K562 (cell line): ENCODE results near the gene KHDC1. TPM values are rescaled to one million over a fixed set of nuclear protein-coding genes. Genes with fewer than 3 reads are reported as not detected.
A peak's percentile ranks its signal among the peaks of the same experiment; 100 is the strongest.

Experiments used
- C11orf30 ChIP-seq: fragments of 450-650 bp; IDR thresholded peaks from 2 replicates; pipeline ENCODE4 v1.6.1; 2016; ENCODE audit warnings: low read depth, mild to moderate bottlenecking
- DEAF1 ChIP-seq: fragments of 450-650 bp; formaldehyde crosslinking; IDR thresholded peaks from 2 replicates; pipeline ENCODE4 v1.4.0; 2020; ENCODE audit warnings: mild to moderate bottlenecking, moderate library complexity
- EP300 ChIP-seq: IDR thresholded peaks from 2 replicates; pipeline ENCODE4 v1.6.1; 2012; ENCODE audit warnings: low read length, improper control_type of control experiment
- FOXK1 ChIP-seq: sonication (generic); formaldehyde crosslinking; IDR thresholded peaks from 2 replicates; pipeline ENCODE4 v1.8.0; 2022; ENCODE audit warnings: missing genetic modification reagents, mild to moderate bottlenecking, borderline replicate concordance
- HOXB6 ChIP-seq: fragments of 250-450 bp; sonication (Bioruptor Pico); IDR thresholded peaks from 2 replicates; pipeline ENCODE4 v1.5.1; 2022; ENCODE audit warnings: mild to moderate bottlenecking, borderline replicate concordance
- HSF4 ChIP-seq: fragments of 250-450 bp; sonication (Bioruptor Pico); IDR thresholded peaks from 2 replicates; pipeline ENCODE4 v2.1.2; 2022; ENCODE audit warnings: mild to moderate bottlenecking, moderate library complexity, borderline replicate concordance
- LEF1 ChIP-seq: fragments of 450-650 bp; IDR thresholded peaks from 2 replicates; pipeline ENCODE4 v1.6.1; 2016; ENCODE audit warnings: mild to moderate bottlenecking
- MTF1 ChIP-seq: fragments of 250-450 bp; sonication (Bioruptor Pico); IDR thresholded peaks from 2 replicates; pipeline ENCODE4 v1.9.0; 2021; ENCODE audit warnings: moderate library complexity, mild to moderate bottlenecking, inconsistent platforms, borderline replicate concordance
- NCOR1 ChIP-seq: fragments of 450-650 bp; IDR thresholded peaks from 2 replicates; pipeline ENCODE4 v1.6.1; 2016; ENCODE audit warnings: mild to moderate bottlenecking, moderate library complexity
- RAD51 ChIP-seq: fragments of 450-650 bp; IDR thresholded peaks from 2 replicates; pipeline ENCODE4 v1.7.1; 2016; ENCODE audit warnings: low read depth, mild to moderate bottlenecking, borderline replicate concordance
- SETDB1 ChIP-seq: IDR thresholded peaks from one replicate; pipeline ENCODE4 v1.6.1; 2012; ENCODE audit warnings: low read length, control low read depth, inconsistent platforms
- SMARCE1 ChIP-seq: fragments of 450-650 bp; IDR thresholded peaks from 2 replicates; pipeline ENCODE4 v1.7.1; 2016; ENCODE audit warnings: mild to moderate bottlenecking
- SOX6 ChIP-seq: fragments of 450-650 bp; IDR thresholded peaks from 2 replicates; pipeline ENCODE4 v1.6.1; 2014; ENCODE audit warnings: mild to moderate bottlenecking
- THAP7 ChIP-seq: fragments of 250-450 bp; sonication (Bioruptor Pico); IDR thresholded peaks from 2 replicates; pipeline ENCODE4 v1.5.0; 2021
- TRIM25 ChIP-seq: fragments of 450-650 bp; IDR thresholded peaks from 2 replicates; pipeline ENCODE4 v1.7.0; 2016; ENCODE audit warnings: borderline replicate concordance
- WHSC1 ChIP-seq: IDR thresholded peaks from one replicate; pipeline ENCODE4 v1.6.1; 2012; ENCODE audit warnings: low read length, control low read depth, inconsistent platforms
- ZBTB5 ChIP-seq: fragments of 450-650 bp; IDR thresholded peaks from 2 replicates; pipeline ENCODE4 v1.6.1; 2017; ENCODE audit warnings: antibody characterized with exemption
- ZC3H8 ChIP-seq: fragments of 450-650 bp; IDR thresholded peaks from 2 replicates; pipeline ENCODE4 v1.6.1; 2017
- ZNF143 ChIP-seq: sonication (generic); formaldehyde crosslinking; IDR thresholded peaks from 2 replicates; pipeline ENCODE4 v1.9.0; 2022; ENCODE audit warnings: mild to moderate bottlenecking, missing genetic modification reagents
- ZNF197 ChIP-seq: fragments of 200-800 bp; sonication (Bioruptor generic); IDR thresholded peaks from 2 replicates; pipeline ENCODE4 v1.6.1; 2016; ENCODE audit warnings: low read depth, missing genetic modification characterization, missing compliant biosample characterization
- ZNF23 ChIP-seq: fragments of 250-450 bp; sonication (Bioruptor Pico); IDR thresholded peaks from 2 replicates; pipeline ENCODE4 v1.4.0; 2020; ENCODE audit warnings: mild to moderate bottlenecking
- ZNF280A ChIP-seq: fragments of 450-650 bp; IDR thresholded peaks from 2 replicates; pipeline ENCODE4 v1.6.1; 2018; ENCODE audit warnings: mild to moderate bottlenecking, low read depth; ENCODE audit not compliant: partially characterized antibody
- polyA plus RNA-seq, 8 experiments: library from polyadenylated mRNA; depleted of rRNA in 4 of 8; stranded (reverse) in 5 of 8; unstranded in 3 of 8; fragments of >200 nt; fragmentation: Nextera tagmentation in 2 of 8; fragmentation: Illumina TruSeq in 1 of 8; extraction: Ambion mirVana in 2 of 8; extraction: Trizol in 1 of 8; gene quantifications; 2 replicates each; pipeline versions ENCODE4 v1.2.1 to v1.2.3, GENCODE V29; 2011 to 2014; ENCODE audit warnings: inconsistent platforms in 1 of 8, missing spikeins in 1 of 8
- total RNA-seq, 7 experiments: library from RNA; depleted of rRNA in 6 of 7; stranded (reverse); fragments of >200 nt in 6 of 7; fragmentation: Illumina TruSeq in 2 of 7; extraction: Trizol in 2 of 7; gene quantifications; 2 replicates each; pipeline versions ENCODE4 v1.2.1 to v1.2.3, GENCODE V29; 2011 to 2021; ENCODE audit warnings: low replicate concordance in 1 of 7

The KHDC1 gene
- total and polyA plus RNA-seq, 9 of the 15 experiments (the other 6 are each of a cell fraction or from before 2014, with no cell fraction given) = 2.5 to 19.5 (median 8.0) TPM

GRCh38 chr6:73285674-73286283 is 22.8 kb upstream of the KHDC1 start (continued):
- no peak for TF ChIP-seq ZNF280A
- TF ChIP-seq THAP7 (CRISPR knock-in tag) = no peak
- no peak for TF ChIP-seq TRIM25
- TF ChIP-seq ZNF23 = no peak
- TF ChIP-seq DEAF1 (CRISPR knock-in tag) = peak; percentile 56; the same call in 1 of the 2 replicates
- no peak for TF ChIP-seq MTF1 (CRISPR knock-in tag)
- TF ChIP-seq RAD51 = no peak
- peak; percentile 91 for TF ChIP-seq LEF1
- no peak for TF ChIP-seq ZNF197 (CRISPR knock-in tag)
- TF ChIP-seq C11orf30 = peak; percentile 45
- TF ChIP-seq ZNF143 (CRISPR knock-in tag) = no peak
- TF ChIP-seq SETDB1 = no peak
- no peak for TF ChIP-seq HSF4 (CRISPR knock-in tag)
- TF ChIP-seq NCOR1 = peak; percentile 74
- TF ChIP-seq SMARCE1 = 0 out of 2 replicates have a peak, but pooled peaks have one; percentile 29
- no peak for TF ChIP-seq HOXB6
- no peak for TF ChIP-seq FOXK1 (CRISPR knock-in tag)
- 0 out of 2 replicates have a peak, but pooled peaks have one; percentile 21 for TF ChIP-seq ZBTB5
- peak; percentile 46; the same call in 1 of the 2 replicates for TF ChIP-seq SOX6
- peak; percentile 46; the same call in 1 of the 2 replicates for TF ChIP-seq EP300
- no peak for TF ChIP-seq WHSC1
- no peak for TF ChIP-seq ZC3H8
